IMR-90 (cell line): ENCODE data around the gene TSPAN4. TPM values are rescaled to one million over a fixed set of nuclear protein-coding genes. Genes with fewer than 3 reads are reported as not detected.

ENCODE experiments used
- ATAC-seq: fragments of 200-7000 bp; cut with Tn5 transposase; 2 replicates; pipeline ENCODE4 v1.9.1; 2020; ENCODE audit warnings: low read depth, mild to moderate bottlenecking, moderate library complexity
- BruUV-seq: library from RNA; stranded (reverse); fragments of 400-500 nt; replicated peaks from 2 replicates; lab custom pipeline; 2021; lab: Mats Ljungman, UMichigan
- CTCF ChIA-PET: fragments of 300-600 bp; formaldehyde crosslinking; extraction: SDS; loops from one replicate; lab custom pipeline; 2021; ENCODE audit warnings: antibody characterized with exemption; lab: Yijun Ruan, JAX
- POLR2A ChIA-PET: fragments of 300-600 bp; sonication (Branson Sonifier 250); formaldehyde crosslinking; loops from one replicate; lab custom pipeline; 2022; ENCODE audit warnings: antibody characterized with exemption; ENCODE audit not compliant: unreplicated experiment; lab: Charles Lee
- DNase-seq: peaks from one replicate; pipeline ENCODE4 v3.0.0; 2013
- H2AFZ ChIP-seq: replicated peaks from 2 replicates; pipeline ENCODE3; 2013; ENCODE audit warnings: low read length, mild to moderate bottlenecking; ENCODE audit not compliant: poor library complexity
- H2AK5ac ChIP-seq: 2 replicates; pipeline ENCODE4 v1.6.1; 2013; ENCODE audit warnings: low read depth, low read length, inconsistent platforms
- H2AK9ac ChIP-seq: replicated peaks from 2 replicates; pipeline ENCODE3; 2013; ENCODE audit warnings: mild to moderate bottlenecking, low read depth, low read length, moderate library complexity; ENCODE audit not compliant: poor library complexity
- H2BK120ac ChIP-seq: 2 replicates; pipeline ENCODE4 v1.6.1; 2013; ENCODE audit warnings: low read depth, low read length, inconsistent platforms
- H2BK15ac ChIP-seq: 3 replicates; pipeline ENCODE4 v1.6.1; 2013; ENCODE audit warnings: low read depth, low read length, inconsistent platforms
- H2BK20ac ChIP-seq: 2 replicates; pipeline ENCODE4 v1.6.1; 2013; ENCODE audit warnings: low read depth, mild to moderate bottlenecking, inconsistent platforms, low read length, moderate library complexity
- H2BK5ac ChIP-seq: 2 replicates; pipeline ENCODE4 v1.6.1; 2013; ENCODE audit warnings: mild to moderate bottlenecking, low read depth, low read length, inconsistent platforms; ENCODE audit not compliant: poor library complexity, severe bottlenecking
- H3K14ac ChIP-seq: replicated peaks from 2 replicates; pipeline ENCODE4 v1.6.1; 2013; ENCODE audit warnings: low read depth, low read length, inconsistent platforms
- H3K18ac ChIP-seq: 2 replicates; pipeline ENCODE4 v1.6.1; 2013; ENCODE audit warnings: low read depth, low read length, control low read depth
- H3K23ac ChIP-seq: 2 replicates; pipeline ENCODE4 v1.6.1; 2013; ENCODE audit warnings: low read depth, low read length, inconsistent platforms
- H3K27ac ChIP-seq: 2 replicates; pipeline ENCODE4 v1.5.1; 2013; ENCODE audit warnings: mild to moderate bottlenecking, control low read depth, low read length; ENCODE audit not compliant: insufficient read depth
- H3K27me3 ChIP-seq: 2 replicates; pipeline ENCODE4 v1.6.1; 2013; ENCODE audit warnings: low read length; ENCODE audit not compliant: control insufficient read depth, insufficient read depth
- H3K36me3 ChIP-seq: 2 replicates; pipeline ENCODE4 v1.6.1; 2013; ENCODE audit warnings: low read length, mixed read lengths; ENCODE audit not compliant: control insufficient read depth, insufficient read depth
- H3K4ac ChIP-seq: 2 replicates; pipeline ENCODE4 v1.6.1; 2013; ENCODE audit warnings: low read depth, low read length, inconsistent platforms
- H3K4me1 ChIP-seq: 2 replicates; pipeline ENCODE4 v1.6.1; 2013; ENCODE audit warnings: low read length, mixed read lengths; ENCODE audit not compliant: control insufficient read depth, insufficient read depth
- H3K4me2 ChIP-seq: 2 replicates; pipeline ENCODE4 v1.6.1; 2013; ENCODE audit warnings: low read depth, mild to moderate bottlenecking, control low read depth, low read length, moderate library complexity
- H3K4me3 ChIP-seq: 2 replicates; pipeline ENCODE4 v1.5.1; 2013; ENCODE audit warnings: low read depth, mild to moderate bottlenecking, control low read depth, low read length, moderate library complexity; ENCODE audit not compliant: insufficient read depth
- H3K56ac ChIP-seq: 2 replicates; pipeline ENCODE4 v1.6.1; 2013; ENCODE audit warnings: low read length, inconsistent platforms; ENCODE audit not compliant: insufficient read depth; ENCODE audit errors: extremely low read depth
- H3K79me1 ChIP-seq, 2 experiments: 2 replicates each; pipeline ENCODE4 v1.6.1; 2013; ENCODE audit warnings: low read length in 2 of 2, inconsistent platforms in 1 of 2, low read depth in 1 of 2
- H3K9ac ChIP-seq: 2 replicates; pipeline ENCODE4 v1.6.1; 2013; ENCODE audit warnings: low read depth, low read length, control low read depth
- H3K9me1 ChIP-seq: 2 replicates; pipeline ENCODE4 v1.6.1; 2013; ENCODE audit warnings: low read length, inconsistent platforms; ENCODE audit not compliant: insufficient read depth
- H3K9me3 ChIP-seq: 2 replicates; pipeline ENCODE4 v1.6.1; 2013; ENCODE audit warnings: low read length; ENCODE audit not compliant: control insufficient read depth, insufficient read depth
- H4K20me1 ChIP-seq: 2 replicates; pipeline ENCODE4 v1.6.1; 2013; ENCODE audit warnings: low read length, inconsistent platforms; ENCODE audit not compliant: insufficient read depth
- H4K5ac ChIP-seq: 2 replicates; pipeline ENCODE4 v1.6.1; 2013; ENCODE audit warnings: mild to moderate bottlenecking, low read depth, low read length, control low read depth
- H4K8ac ChIP-seq, 2 experiments: 2 replicates each; pipeline ENCODE4 v1.6.1; 2013; ENCODE audit warnings: low read depth in 2 of 2, low read length in 2 of 2, control low read depth in 1 of 2, inconsistent platforms in 1 of 2
- H4K91ac ChIP-seq: 2 replicates; pipeline ENCODE4 v1.6.1; 2013; ENCODE audit warnings: low read depth, low read length, inconsistent platforms; ENCODE audit not compliant: insufficient read depth
- BHLHE40 ChIP-seq: fragments of 150-350 bp; IDR thresholded peaks from 2 replicates; pipeline ENCODE4 v1.6.1; 2016; ENCODE audit warnings: mild to moderate bottlenecking, low read depth, low read length
- CEBPB ChIP-seq: IDR thresholded peaks from 2 replicates; pipeline ENCODE4 v1.6.1; 2012; ENCODE audit warnings: low read depth, low read length, improper control_type of control experiment
- CHD1 ChIP-seq: IDR thresholded peaks from 2 replicates; pipeline ENCODE4 v1.6.1; 2012; ENCODE audit warnings: low read depth, low read length, improper control_type of control experiment
- ELK1 ChIP-seq: fragments of 150-350 bp; IDR thresholded peaks from 2 replicates; pipeline ENCODE4 v1.6.1; 2016; ENCODE audit warnings: low read depth, mild to moderate bottlenecking, low read length, moderate library complexity, borderline replicate concordance
- FOS ChIP-seq: fragments of 150-350 bp; IDR thresholded peaks from 2 replicates; pipeline ENCODE4 v1.6.1; 2016; ENCODE audit warnings: low read depth, low read length
- MAFK ChIP-seq: IDR thresholded peaks from 2 replicates; pipeline ENCODE4 v1.6.1; 2012; ENCODE audit warnings: low read depth, low read length, improper control_type of control experiment
- MAZ ChIP-seq: IDR thresholded peaks from 2 replicates; pipeline ENCODE4 v1.6.1; 2012; ENCODE audit warnings: low read depth, mild to moderate bottlenecking, low read length, improper control_type of control experiment, moderate library complexity, borderline replicate concordance
- MXI1 ChIP-seq: IDR thresholded peaks from 2 replicates; pipeline ENCODE4 v1.6.1; 2012; ENCODE audit warnings: low read depth, mild to moderate bottlenecking, low read length, moderate library complexity, borderline replicate concordance
- NFE2L2 ChIP-seq: fragments of 150-350 bp; IDR thresholded peaks from 2 replicates; pipeline ENCODE4 v1.6.1; 2016; ENCODE audit warnings: low read depth, mild to moderate bottlenecking, low read length
- POLR2A ChIP-seq: IDR thresholded peaks from 2 replicates; pipeline ENCODE4 v1.6.1; 2012; ENCODE audit warnings: mild to moderate bottlenecking, low read depth, low read length
- RAD21 ChIP-seq: IDR thresholded peaks from 2 replicates; pipeline ENCODE4 v1.6.1; 2012; ENCODE audit warnings: low read length, improper control_type of control experiment
- RFX5 ChIP-seq: IDR thresholded peaks from 2 replicates; pipeline ENCODE4 v1.8.0; 2012; ENCODE audit warnings: low read depth, mild to moderate bottlenecking, low read length, moderate library complexity
- SMC3 ChIP-seq: fragments of 150-350 bp; IDR thresholded peaks from 2 replicates; pipeline ENCODE4 v1.6.1; 2016; ENCODE audit warnings: low read depth, mild to moderate bottlenecking, antibody characterized with exemption, low read length, moderate library complexity
- USF2 ChIP-seq: fragments of 150-350 bp; IDR thresholded peaks from 2 replicates; pipeline ENCODE4 v1.6.1; 2017; ENCODE audit warnings: mild to moderate bottlenecking, antibody characterized with exemption, low read length, low read depth
- whole genome bisulfite sequencing, 2 experiments: methylation state at CpG; one replicate each; pipeline versions ENCODE4 v1.1.5 to v1.1.7; 2013; ENCODE audit warnings: missing lambda C conversion rate in 2 of 2; ENCODE audit not compliant: insufficient read length in 1 of 2; ENCODE audit errors: extremely low coverage in 2 of 2; 5-methylcytosine and 5-hydroxymethylcytosine counted together
- dilution Hi-C: fragments of 300-500 bp; cut with HindIII; formaldehyde crosslinking; loops from one replicate; pipeline ENCODE4 v1.14.3; 2018; ENCODE audit warnings: low sequenced_read_pairs; ENCODE audit not compliant: unreplicated experiment
- in situ Hi-C: fragments of 300-500 bp; cut with MboI; formaldehyde crosslinking; loops from 3 replicates; pipeline ENCODE4 v1.14.3; 2019; ENCODE audit warnings: low sequenced_read_pairs, inconsistent platforms, mixed read lengths
- intact Hi-C: fragments of 100-400 bp; cut with micrococcal nuclease; formaldehyde crosslinking; loops from 2 replicates; pipeline ENCODE4 v1.10.0; 2022
- polyA plus RNA-seq, 3 experiments: library from polyadenylated mRNA; depleted of rRNA; stranded (reverse); fragments of >200 nt; gene quantifications; 2 replicates each; pipeline ENCODE4 v1.2.3, GENCODE V29; 2012; ENCODE audit warnings: low replicate concordance in 1 of 3
- total RNA-seq: library from RNA; depleted of rRNA; stranded (reverse); fragments of >200 nt; gene quantifications from 2 replicates; pipeline ENCODE4 v1.2.3, GENCODE V29; 2012

TSPAN4 gene
- total and polyA plus RNA-seq, 2 of the 4 experiments (the other 2 are of a cell fraction), result 161 to 293 TPM

GRCh38 chr11:899724-900123 is 57.1 kb downstream of the TSPAN4 start:
- H3K36me3 ChIP-seq, result peaks cover 50% of the 10 kb centered on the region
- no peak overlapping the region for H3K4ac ChIP-seq
- no peak for TF ChIP-seq MAZ
- TF ChIP-seq RFX5, result no peak
- TF ChIP-seq CHD1, result no peak
- no peak for TF ChIP-seq SMC3
- no peak for TF ChIP-seq ELK1
- no peak for TF ChIP-seq RAD21
- TF ChIP-seq MXI1, result no peak
- no peak for TF ChIP-seq CEBPB
- no peak for TF ChIP-seq FOS
- no peak for TF ChIP-seq MAFK
- TF ChIP-seq POLR2A, result no peak
- TF ChIP-seq BHLHE40, result no peak
- TF ChIP-seq USF2, result no peak
- no peak for TF ChIP-seq NFE2L2
- H3K23ac ChIP-seq, result no peak overlapping the region
- no peak overlapping the region for H2BK120ac ChIP-seq
- H3K14ac ChIP-seq, result no peak overlapping the region
- H2BK20ac ChIP-seq, result no peak overlapping the region
- H3K4me3 ChIP-seq, result no peak overlapping the region
- no peak for DNase-seq
- H3K56ac ChIP-seq, result no peak overlapping the region
- no peaks in the 10 kb centered on the region for H3K4me1 ChIP-seq
- peaks cover 9% of the 10 kb centered on the region; the same call in 1 of the 2 replicates for H4K20me1 ChIP-seq
- H4K8ac ChIP-seq, result no peak overlapping the region
- H3K18ac ChIP-seq, result no peak overlapping the region
- no peak overlapping the region for H4K5ac ChIP-seq
- no TSS peak for BruUV-seq
- ChIA-PET POLR2A (no interaction called here), CTCF (no interaction called here)
- dilution Hi-C loops, result no loop called here
- H2AFZ ChIP-seq, result no peak overlapping the region
- no peak overlapping the region for H3K9ac ChIP-seq
- H3K9me1 ChIP-seq, result 0 out of 2 replicates have a peak, but pooled peaks cover 7% of the 10 kb centered on the region
- H3K27me3 ChIP-seq, result no peaks in the 10 kb centered on the region
- WGBS, 2 experiments, result 98% methylated on average over 6 of the region's 11 CpGs; no CpG with 5 or more reads in 1 of the 2 experiments
- no peak overlapping the region for H2BK5ac ChIP-seq
- no peak overlapping the region for H2AK9ac ChIP-seq
- no peak overlapping the region for H2BK15ac ChIP-seq
- H3K4me2 ChIP-seq, result no peak overlapping the region
- no peak for ATAC-seq
- intact Hi-C loops, result no loop called here
- no peaks in the 10 kb centered on the region for H3K9me3 ChIP-seq
- peaks cover 0 to 4% of the 10 kb centered on the region in 2 experiments; a peak in 1 of 4 replicates for H3K79me1 ChIP-seq
- no peak overlapping the region for H2AK5ac ChIP-seq
- H4K91ac ChIP-seq, result no peak overlapping the region
- H3K27ac ChIP-seq, result no peak overlapping the region
- in situ Hi-C loops, result no loop called here
